Measurements from ENCODE around the gene ARHGEF28. TPM values are rescaled to one million over a fixed set of nuclear protein-coding genes. Genes with fewer than 3 reads are reported as not detected.

The ARHGEF28 gene
- total and polyA plus RNA-seq, 10 of the 15 experiments (the other 5 are each of a cell fraction or from before 2014, with no cell fraction given): 0.10 to 0.72 (median 0.22) TPM; not detected in 2

DNA sequence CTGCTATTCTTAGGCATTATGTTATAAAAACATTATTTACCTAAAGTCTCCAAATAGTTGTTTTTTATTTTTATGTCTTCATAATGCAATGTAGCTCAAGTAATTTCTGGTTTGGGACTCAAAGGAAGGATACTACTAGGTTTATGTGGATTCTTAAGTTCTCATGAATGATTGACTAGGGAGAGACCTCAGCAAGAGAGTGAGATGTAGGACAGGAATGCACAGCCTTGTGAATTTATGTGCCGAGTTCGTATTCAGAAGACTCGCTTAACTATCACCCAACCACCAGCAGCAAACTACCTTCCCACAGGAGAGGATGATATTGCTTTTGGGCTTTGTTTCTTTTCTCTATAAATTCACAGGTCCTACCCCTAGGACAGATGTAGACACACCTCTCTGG is 282.9 kb downstream of the ARHGEF28 start:
- CTCF ChIA-PET: interaction anchor here (1.0 to 2.1 kb wide), 4 partner anchors 145 to 740 kb away, joined by 3 to 7 read pairs (median 4); no protein-coding TSS in a partner anchor
- Histone ChIP-seq H3K4me3 (no peak overlapping the region), H3K27me3 (replicated peaks in 1 of 2; ENCODE audit: control insufficient read depth in 2 of 2, insufficient read depth in 2 of 2, low read length in 1 of 2) (peaks cover 0 to 7% of the 10 kb centered on the region in 2 experiments; a peak in 1 of 4 replicates), H3K4me2 (ENCODE audit: control insufficient read depth, insufficient read depth) (no peak overlapping the region), H3K27ac (ENCODE audit: control insufficient read depth, insufficient read depth) (no peak overlapping the region), H4K20me1 (ENCODE audit: control insufficient read depth, insufficient read depth) (0 out of 2 replicates have a peak, but pooled peaks cover 2% of the 10 kb centered on the region), H3K9me3 (replicated peaks; ENCODE audit: control insufficient read depth, insufficient read depth, low read length) (no peaks in the 10 kb centered on the region; the same call in 2 of the 3 replicates), H3K36me3 (ENCODE audit: control insufficient read depth in 2 of 2, insufficient read depth in 2 of 2, low read length in 1 of 2) (no peaks in the 10 kb centered on the region), H3K9ac (ENCODE audit: control insufficient read depth, insufficient read depth, low read length) (no peak overlapping the region), H2AFZ (ENCODE audit: control insufficient read depth, low read depth, low read length) (no peak overlapping the region), H3K4me1 (ENCODE audit: control insufficient read depth, insufficient read depth, low read length) (peaks cover 2% of the 10 kb centered on the region; the same call in 1 of the 2 replicates), H3K79me2 (ENCODE audit: control insufficient read depth, insufficient read depth, low read length) (no peaks in the 10 kb centered on the region)
- intact Hi-C loops (cut with micrococcal nuclease; ENCODE audit: unreplicated experiment) (loop anchor here (10.0 kb wide), 1 partner anchor 286 kb away; no protein-coding TSS in a partner anchor), in situ Hi-C loops (cut with MboI) (no loop called here)
- TF ChIP-seq, protein P1, sequence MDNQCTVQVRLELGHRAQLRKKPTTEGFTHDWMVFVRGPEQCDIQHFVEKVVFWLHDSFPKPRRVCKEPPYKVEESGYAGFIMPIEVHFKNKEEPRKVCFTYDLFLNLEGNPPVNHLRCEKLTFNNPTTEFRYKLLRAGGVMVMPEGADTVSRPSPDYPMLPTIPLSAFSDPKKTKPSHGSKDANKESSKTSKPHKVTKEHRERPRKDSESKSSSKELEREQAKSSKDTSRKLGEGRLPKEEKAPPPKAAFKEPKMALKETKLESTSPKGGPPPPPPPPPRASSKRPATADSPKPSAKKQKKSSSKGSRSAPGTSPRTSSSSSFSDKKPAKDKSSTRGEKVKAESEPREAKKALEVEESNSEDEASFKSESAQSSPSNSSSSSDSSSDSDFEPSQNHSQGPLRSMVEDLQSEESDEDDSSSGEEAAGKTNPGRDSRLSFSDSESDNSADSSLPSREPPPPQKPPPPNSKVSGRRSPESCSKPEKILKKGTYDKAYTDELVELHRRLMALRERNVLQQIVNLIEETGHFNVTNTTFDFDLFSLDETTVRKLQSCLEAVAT (IDR thresholded peaks at IDR 0.05): no peak
- no peak for TF ChIP-seq ASH2L (IDR thresholded peaks at IDR 0.05; ENCODE audit: borderline replicate concordance, low read depth)
- TF ChIP-seq POU2F2 (IDR thresholded peaks at IDR 0.05; ENCODE audit: borderline replicate concordance, low read depth, low read length): no peak
- no peak for TF ChIP-seq EED (IDR thresholded peaks at IDR 0.05; ENCODE audit: low read depth)
- no peak for TF ChIP-seq POLR2AphosphoS2 (IDR thresholded peaks at IDR 0.05; ENCODE audit: low read depth, low read length)
- TF ChIP-seq GABPA (IDR thresholded peaks at IDR 0.05; ENCODE audit: low read depth): no peak
- TF ChIP-seq TCF7 (IDR thresholded peaks at IDR 0.05; ENCODE audit: borderline replicate concordance): no peak
- TF ChIP-seq JUNB (IDR thresholded peaks at IDR 0.05): no peak
- SMC1A ChIA-PET (ENCODE audit: uncharacterized antibody, unreplicated experiment): interaction anchor here (0.8 to 3.2 kb wide), 4 partner anchors 18 to 741 kb away, joined by 3 to 17 read pairs (median 4); partner anchors contain the start of gene ENC1
- no TSS peak for BruUV-seq (replicated peaks)
- FAIRE-seq (no peak), ATAC-seq (no peak), DNase-seq (ENCODE audit: low read depth, low spot score) (no peak)
- RAD21 ChIA-PET (ENCODE audit: unreplicated experiment): interaction anchor here (1.9 kb wide), 1 partner anchor 733 kb away, joined by 7 read pairs; no protein-coding TSS in a partner anchor
- POLR2A ChIA-PET: no interaction called here
- WGBS (ENCODE audit: insufficient coverage, insufficient replicate concordance, low lambda C conversion rate, missing lambda C conversion rate): 85% methylated on average over 3 of the region's 3 CpGs

Measured in GM12878 (cell line).